Calu3 (cell line): ENCODE measurements around the gene BPIFA1. TPM values are rescaled to one million over a fixed set of nuclear protein-coding genes. Genes with fewer than 3 reads are reported as not detected.

ENCODE experiments used
- BruUV-seq: library from RNA; stranded (reverse); fragments of 400-500 nt; replicated peaks from 2 replicates; lab custom pipeline; 2021; lab: Mats Ljungman, UMichigan
- CTCF ChIA-PET: fragments of 300-600 bp; sonication (Branson Sonifier 250); formaldehyde crosslinking; loops from one replicate; lab custom pipeline; 2022; ENCODE audit warnings: antibody characterized with exemption; lab: Charles Lee
- DNase-seq: peaks from one replicate; pipeline ENCODE4 v3.0.0; 2022
- H3K27ac Mint-ChIP-seq: one replicate; pipeline ENCODE4 v1.8.0; 2022; ENCODE audit warnings: mixed read lengths; ENCODE audit not compliant: unreplicated experiment
- H3K27me3 Mint-ChIP-seq: one replicate; pipeline ENCODE4 v1.8.0; 2022; ENCODE audit warnings: mixed read lengths; ENCODE audit not compliant: unreplicated experiment
- H3K36me3 Mint-ChIP-seq: one replicate; pipeline ENCODE4 v1.8.0; 2022; ENCODE audit warnings: mild to moderate bottlenecking, moderate library complexity, mixed read lengths; ENCODE audit not compliant: insufficient read depth, unreplicated experiment
- H3K4me1 Mint-ChIP-seq: one replicate; pipeline ENCODE4 v1.8.0; 2022; ENCODE audit warnings: mild to moderate bottlenecking, low read depth, mixed read lengths; ENCODE audit not compliant: unreplicated experiment
- H3K4me3 Mint-ChIP-seq: one replicate; pipeline ENCODE4 v1.8.0; 2022; ENCODE audit warnings: mild to moderate bottlenecking, low read depth, moderate library complexity, mixed read lengths; ENCODE audit not compliant: unreplicated experiment
- H3K9me3 Mint-ChIP-seq: one replicate; pipeline ENCODE4 v1.8.0; 2022; ENCODE audit warnings: low read depth, mixed read lengths; ENCODE audit not compliant: unreplicated experiment
- CTCF ChIP-seq: fragments of 200-600 bp; IDR thresholded peaks from one replicate; pipeline ENCODE4 v1.8.0; 2022; ENCODE audit warnings: antibody characterized with exemption; ENCODE audit not compliant: unreplicated experiment
- intact Hi-C: fragments of 100-400 bp; cut with micrococcal nuclease; formaldehyde crosslinking; loops from one replicate; pipeline ENCODE4 v1.10.0; 2022; ENCODE audit not compliant: unreplicated experiment
- total RNA-seq: library from RNA; stranded (reverse); gene quantifications from 2 replicates; pipeline ENCODE4 v1.2.3, GENCODE V29; 2022

The BPIFA1 gene
- total RNA-seq, 1 experiment from 2014 or later = not detected

- no peak for DNase-seq
- H3K4me3 Mint-ChIP-seq = no peak overlapping the region
- H3K4me1 Mint-ChIP-seq = no peaks in the 10 kb centered on the region
- H3K27me3 Mint-ChIP-seq = peaks cover 74% of the 10 kb centered on the region
- H3K36me3 Mint-ChIP-seq = no peaks in the 10 kb centered on the region
- no peak for TF ChIP-seq CTCF
- no peaks in the 10 kb centered on the region for H3K9me3 Mint-ChIP-seq
- no TSS peak for BruUV-seq
- CTCF ChIA-PET = interaction anchor here (0.7 kb wide), 1 partner anchor 173 kb away, joined by 3 read pairs; no protein-coding TSS in a partner anchor
- intact Hi-C loops = no loop called here
- H3K27ac Mint-ChIP-seq = no peak overlapping the region
Measured at GRCh38 chr20:33191955-33192354, 43.8 kb upstream of the BPIFA1 start.

- Mint-ChIP-seq H3K36me3 (no peaks in the 10 kb centered on the region), H3K27ac (no peak overlapping the region), H3K4me3 (no peak overlapping the region), H3K9me3 (no peaks in the 10 kb centered on the region), H3K4me1 (no peaks in the 10 kb centered on the region), H3K27me3 (peaks cover 77% of the 10 kb centered on the region)
- CTCF ChIA-PET = interaction anchor here (0.6 kb wide), 2 partner anchors 10 to 1779 kb away, joined by 3 to 5 read pairs; no protein-coding TSS in a partner anchor
- DNase-seq = no peak
- intact Hi-C loops = no loop called here
- no TSS peak for BruUV-seq
- no peak for TF ChIP-seq CTCF
Measured at GRCh38 chr20:33192912-33193501, 42.8 kb upstream of the BPIFA1 start.

- H3K27ac Mint-ChIP-seq = no peak overlapping the region
- H3K36me3 Mint-ChIP-seq = no peaks in the 10 kb centered on the region
- BruUV-seq = no TSS peak
- H3K9me3 Mint-ChIP-seq = no peaks in the 10 kb centered on the region
- no peak for TF ChIP-seq CTCF
- H3K27me3 Mint-ChIP-seq = peaks cover 84% of the 10 kb centered on the region
- H3K4me1 Mint-ChIP-seq = no peaks in the 10 kb centered on the region
- no peak for DNase-seq
- intact Hi-C loops = no loop called here
- CTCF ChIA-PET = interaction anchor here (1.1 kb wide), 1 partner anchor 9 kb away, joined by 3 read pairs; no protein-coding TSS in a partner anchor
- H3K4me3 Mint-ChIP-seq = no peak overlapping the region
Measured at GRCh38 chr20:33199026-33199425, 36.8 kb upstream of the BPIFA1 start.

GRCh38 chr20:33202451-33202850 lies 33.3 kb upstream of the BPIFA1 start:
- H3K4me3 Mint-ChIP-seq = no peak overlapping the region
- H3K27me3 Mint-ChIP-seq = peaks cover 90% of the 10 kb centered on the region
- no peaks in the 10 kb centered on the region for H3K4me1 Mint-ChIP-seq
- no peak for TF ChIP-seq CTCF
- no peaks in the 10 kb centered on the region for H3K9me3 Mint-ChIP-seq
- no TSS peak for BruUV-seq
- intact Hi-C loops = no loop called here
- H3K36me3 Mint-ChIP-seq = no peaks in the 10 kb centered on the region
- CTCF ChIA-PET = interaction anchor here (0.7 kb wide), 2 partner anchors 9 to 218 kb away, joined by 4 to 5 read pairs; no protein-coding TSS in a partner anchor
- H3K27ac Mint-ChIP-seq = no peak overlapping the region
- no peak for DNase-seq
